Stimulated activated naive CD8-positive, alpha-beta T cell treated with anti-CD3 and anti-CD28 coated beads, Interleukin-15, Interleukin-2, amounts not matched to agents 100 ng/mL and 50 ng/mL, for 24 hours (primary cell): ENCODE measurements around the gene TRAPPC11.
"Not testable (repeated sequence)": the region's sequence is repeated elsewhere in the genome, so short reads cannot be mapped to it uniquely, and the experiment has no call there.

Experiments used
- H3K27ac Mint-ChIP-seq: one replicate; pipeline ENCODE4 v1.8.0; 2021; ENCODE audit warnings: mild to moderate bottlenecking, mixed read lengths
- H3K27me3 Mint-ChIP-seq: one replicate; pipeline ENCODE4 v1.8.0; 2021; ENCODE audit warnings: mixed read lengths
- H3K36me3 Mint-ChIP-seq: one replicate; pipeline ENCODE4 v1.8.0; 2021; ENCODE audit warnings: low read depth, mixed read lengths
- H3K4me1 Mint-ChIP-seq: one replicate; pipeline ENCODE4 v1.8.0; 2021; ENCODE audit warnings: low read depth, mixed read lengths
- H3K4me3 Mint-ChIP-seq: one replicate; pipeline ENCODE4 v1.8.0; 2021; ENCODE audit warnings: mild to moderate bottlenecking, mixed read lengths
- H3K9me3 Mint-ChIP-seq: one replicate; pipeline ENCODE4 v1.8.0; 2021; ENCODE audit warnings: mixed read lengths

Gene TRAPPC11

DNA sequence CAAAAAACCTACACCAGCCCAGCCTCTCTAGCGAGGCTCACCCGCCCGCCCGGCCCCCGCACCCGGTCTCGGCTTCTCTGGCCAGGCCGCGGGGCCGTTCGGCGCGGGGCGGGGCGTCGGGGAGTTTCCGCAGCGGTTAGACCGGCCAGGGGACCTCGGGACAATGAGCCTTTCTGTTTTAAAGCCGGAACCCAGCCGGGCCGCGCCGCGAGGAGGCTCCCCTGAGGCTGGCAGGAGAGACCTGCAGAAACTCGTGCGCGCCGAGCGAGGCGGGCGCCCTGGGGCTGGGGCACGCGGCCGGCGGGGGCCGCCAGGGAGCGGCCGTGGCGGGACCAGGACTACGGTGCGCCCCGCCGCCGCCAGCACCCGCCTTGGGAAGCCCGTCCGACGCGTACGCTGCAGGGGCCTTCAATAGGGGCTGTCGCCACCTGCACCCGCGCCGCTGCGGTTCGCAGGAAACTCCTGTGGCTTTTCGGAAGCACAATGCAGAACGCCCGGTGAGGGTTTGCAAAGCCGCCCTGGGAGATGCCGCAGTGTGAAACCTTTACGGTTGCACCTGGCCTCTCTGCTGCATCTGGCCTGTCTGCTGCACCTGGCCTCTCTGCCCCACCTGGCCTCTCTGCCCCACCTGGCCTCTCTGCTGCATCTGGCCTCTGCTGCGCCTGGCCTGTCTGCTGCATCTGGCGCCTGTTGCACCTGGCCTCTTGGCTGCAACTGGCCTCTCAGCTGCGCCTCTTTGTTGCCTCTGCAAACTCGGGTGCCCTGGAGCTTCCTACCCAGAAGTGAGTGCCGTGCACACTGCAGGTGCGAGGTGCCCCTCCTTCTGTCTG lies 63.9 kb downstream of the TRAPPC11 start:
- H3K36me3 Mint-ChIP-seq = no peaks in the 10 kb centered on the region
- peak overlapping the region; percentile 75 for H3K4me3 Mint-ChIP-seq
- peaks cover 14% of the 10 kb centered on the region for H3K4me1 Mint-ChIP-seq
- no peaks in the 10 kb centered on the region for H3K9me3 Mint-ChIP-seq
- H3K27ac Mint-ChIP-seq = no peak overlapping the region
- H3K27me3 Mint-ChIP-seq = peaks cover 10% of the 10 kb centered on the region

DNA sequence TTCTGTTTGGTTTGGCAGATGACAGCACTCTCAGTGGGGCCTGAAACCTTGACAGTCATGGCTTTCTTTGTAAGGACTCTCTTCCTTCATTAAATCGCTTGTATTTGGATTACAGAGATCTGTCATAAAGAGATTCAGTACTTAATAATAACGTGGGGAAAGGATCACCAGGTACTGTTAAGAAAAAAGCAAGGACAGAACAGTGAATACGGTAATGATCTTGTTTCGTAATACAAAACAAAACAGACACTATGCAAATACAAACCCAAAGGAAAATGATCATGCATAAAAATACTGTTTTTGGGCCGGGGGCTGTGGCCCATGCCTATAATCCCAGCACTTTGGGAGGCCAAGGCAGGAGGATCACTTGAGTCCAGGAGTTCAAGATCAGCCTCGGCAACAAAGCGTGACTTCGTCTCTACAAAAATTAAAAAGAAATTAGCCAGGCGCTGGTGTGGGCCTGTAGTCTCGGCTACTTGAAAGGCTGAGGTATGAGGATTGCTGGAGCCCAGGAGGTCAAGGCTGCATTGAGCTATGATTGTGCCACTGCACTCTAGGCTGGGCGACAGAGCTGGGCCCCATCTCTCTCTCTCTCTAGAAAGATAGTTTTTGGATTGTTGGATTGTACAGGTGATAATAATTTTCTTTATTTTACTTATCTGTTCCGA lies 64.6 kb downstream of the TRAPPC11 start:
- peak overlapping the region; percentile 62 for H3K4me3 Mint-ChIP-seq
- H3K27ac Mint-ChIP-seq = no peak overlapping the region
- no peaks in the 10 kb centered on the region for H3K9me3 Mint-ChIP-seq
- H3K27me3 Mint-ChIP-seq = peaks cover 10% of the 10 kb centered on the region
- no peaks in the 10 kb centered on the region for H3K36me3 Mint-ChIP-seq
- peaks cover 14% of the 10 kb centered on the region for H3K4me1 Mint-ChIP-seq

DNA sequence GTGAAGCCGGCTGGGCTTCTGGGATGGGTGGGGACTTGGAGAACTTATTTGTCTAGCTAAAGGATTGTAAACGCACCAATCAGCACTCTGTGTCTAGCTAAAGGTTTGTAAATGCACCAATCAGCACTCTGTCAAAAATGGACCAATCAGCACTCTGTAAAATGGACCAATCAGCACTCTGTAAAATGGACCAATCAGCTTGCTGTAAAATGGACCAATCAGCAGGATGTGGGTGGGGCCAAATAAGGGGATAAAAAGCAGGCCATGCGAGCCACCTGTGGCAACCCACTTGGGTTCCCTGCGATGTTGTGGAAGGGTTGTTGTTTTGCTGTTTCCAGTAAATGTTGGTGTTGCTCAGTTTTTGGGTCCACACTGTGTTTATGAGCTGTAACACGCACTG lies 66.5 kb downstream of the TRAPPC11 start:
- not testable (repeated sequence) for H3K9me3 Mint-ChIP-seq, H3K27ac Mint-ChIP-seq, H3K36me3 Mint-ChIP-seq, H3K4me3 Mint-ChIP-seq
- H3K4me1 Mint-ChIP-seq = peaks cover 14% of the 10 kb centered on the region
- peaks cover 10% of the 10 kb centered on the region for H3K27me3 Mint-ChIP-seq

DNA sequence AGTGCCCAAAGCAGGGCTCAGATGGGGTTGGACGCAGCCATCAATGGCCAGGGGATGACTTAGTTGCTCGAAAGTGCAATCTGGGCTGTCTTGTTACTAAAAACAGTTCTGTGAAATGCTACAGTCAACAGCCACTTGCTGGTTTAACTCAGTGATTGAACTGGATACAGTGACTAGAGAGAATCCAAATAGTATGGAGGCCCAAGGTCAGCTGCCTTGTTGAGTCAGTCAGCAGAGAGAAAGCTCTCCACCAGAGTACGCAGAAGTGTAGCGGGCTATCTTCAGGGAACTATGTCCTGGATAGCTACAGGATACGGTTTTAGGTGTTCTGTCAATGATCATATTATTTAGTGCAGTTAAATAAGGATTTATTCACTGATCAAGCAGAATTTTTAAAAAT lies 68.4 kb downstream of the TRAPPC11 start:
- H3K27me3 Mint-ChIP-seq = peaks cover 4% of the 10 kb centered on the region
- H3K4me3 Mint-ChIP-seq = no peak overlapping the region

DNA sequence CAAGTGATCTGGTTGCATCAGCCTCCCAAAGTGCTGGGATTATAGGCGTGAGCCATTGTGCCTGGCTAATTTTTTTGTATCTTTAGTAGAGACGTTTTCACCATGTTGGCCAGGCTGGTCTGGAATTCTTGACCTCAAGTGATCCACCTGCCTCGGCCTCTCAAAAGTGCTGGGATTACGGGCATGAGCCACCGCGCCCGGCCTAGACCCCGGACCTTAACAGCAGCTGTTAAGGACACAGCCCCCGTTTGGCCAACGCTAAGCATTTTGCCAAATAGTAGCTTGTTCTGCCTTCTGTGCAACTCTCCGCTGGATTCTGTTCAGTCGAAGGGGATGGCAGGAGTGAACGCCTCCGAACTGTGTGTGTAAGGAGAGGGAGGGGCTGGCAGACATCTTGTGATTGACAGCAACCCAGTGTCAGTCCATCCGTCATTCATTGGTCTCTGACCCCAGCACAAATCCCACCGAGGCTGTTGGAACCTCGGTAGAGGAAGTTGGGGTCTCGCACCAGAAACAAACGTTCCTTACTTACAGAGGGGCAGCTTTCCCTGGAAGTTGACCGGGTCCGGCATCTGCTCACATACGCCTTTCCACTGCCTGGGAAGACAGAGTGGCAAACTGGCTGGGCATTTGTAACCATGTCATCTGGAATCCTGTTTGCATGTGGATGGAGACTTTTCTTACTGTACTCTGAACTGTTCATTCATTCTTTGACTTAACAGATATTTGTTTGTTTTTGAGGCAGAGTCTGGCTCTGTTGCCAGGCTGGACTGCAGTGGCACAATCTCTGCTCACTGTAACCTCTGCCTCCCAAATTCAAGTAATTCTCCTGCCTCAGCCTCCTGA lies 69.4 kb downstream of the TRAPPC11 start:
- Mint-ChIP-seq H3K9me3 (no peaks in the 10 kb centered on the region), H3K27ac (no peak overlapping the region), H3K4me3 (no peak overlapping the region), H3K36me3 (no peaks in the 10 kb centered on the region), H3K4me1 (peaks cover 3% of the 10 kb centered on the region), H3K27me3 (peaks cover 2% of the 10 kb centered on the region)

More for the DNA sequence above, 68.4 kb downstream of the TRAPPC11 start:
- Mint-ChIP-seq H3K4me1 (peaks cover 6% of the 10 kb centered on the region), H3K9me3 (no peaks in the 10 kb centered on the region), H3K27ac (no peak overlapping the region), H3K36me3 (no peaks in the 10 kb centered on the region)

DNA sequence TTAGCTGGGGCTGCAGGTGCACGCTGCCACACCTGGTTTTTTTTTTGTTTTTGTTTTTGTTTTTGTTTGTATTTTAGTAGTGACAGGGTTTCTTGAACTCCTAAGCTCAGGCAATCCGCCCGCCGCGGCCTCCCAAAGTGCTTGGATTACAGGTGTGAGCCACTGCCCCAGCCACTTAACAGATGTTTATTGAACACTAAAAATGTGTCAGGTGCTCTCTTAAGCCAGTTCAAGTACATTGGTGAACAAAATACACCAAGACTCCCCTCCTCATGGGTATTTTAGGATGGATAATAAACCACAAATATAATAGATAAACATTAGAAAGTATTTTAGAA lies 69.9 kb downstream of the TRAPPC11 start:
- H3K27me3 Mint-ChIP-seq = no peaks in the 10 kb centered on the region
- no peak overlapping the region for H3K4me3 Mint-ChIP-seq
- H3K36me3 Mint-ChIP-seq = no peaks in the 10 kb centered on the region
- H3K9me3 Mint-ChIP-seq = no peaks in the 10 kb centered on the region
- H3K27ac Mint-ChIP-seq = no peak overlapping the region
- no peaks in the 10 kb centered on the region for H3K4me1 Mint-ChIP-seq

DNA sequence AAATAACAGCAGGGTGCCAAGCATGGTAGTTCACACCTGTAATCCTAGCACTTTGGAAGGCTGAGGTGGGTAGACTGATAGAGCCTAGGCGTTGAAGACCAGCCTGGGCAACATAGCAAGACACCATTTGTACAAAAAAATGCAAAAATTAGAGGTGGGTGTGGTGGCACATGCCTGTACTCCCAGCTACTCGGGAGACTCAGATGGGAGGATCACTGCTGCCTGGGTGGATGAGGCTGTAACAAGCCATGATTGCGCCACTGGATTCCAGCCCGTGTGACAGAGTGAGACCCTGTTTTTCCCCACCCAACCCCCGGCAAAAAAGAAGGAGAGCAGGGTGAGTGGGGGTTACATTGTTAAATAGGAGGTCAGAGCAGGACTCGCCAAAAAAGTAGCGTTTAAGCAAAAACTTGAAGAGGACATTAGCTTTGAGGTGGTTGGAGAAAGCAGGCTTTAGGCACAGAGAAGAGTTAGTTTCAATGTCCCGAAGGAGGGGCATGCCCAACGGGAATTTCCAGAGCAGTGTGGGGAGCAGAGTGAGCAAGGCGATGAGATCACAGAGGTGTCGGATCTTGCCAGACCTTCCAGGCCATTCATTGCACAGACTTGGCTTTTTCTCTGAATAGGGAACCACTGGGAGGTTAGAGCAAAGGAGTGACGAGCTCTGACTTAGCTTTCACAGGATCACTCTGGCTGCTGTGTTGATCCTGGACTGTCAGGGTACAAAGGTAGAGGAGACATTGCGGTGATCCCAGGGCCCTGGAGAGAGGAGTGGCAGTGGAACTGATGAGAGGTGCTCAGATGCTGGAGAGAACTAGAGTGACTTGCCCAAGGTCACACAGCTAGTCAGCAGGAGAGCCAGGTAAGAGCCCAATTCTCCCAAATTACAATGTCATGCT lies 70.6 kb downstream of the TRAPPC11 start:
- Mint-ChIP-seq H3K4me3 (no peak overlapping the region), H3K27ac (no peak overlapping the region), H3K4me1 (no peaks in the 10 kb centered on the region), H3K9me3 (no peaks in the 10 kb centered on the region), H3K36me3 (no peaks in the 10 kb centered on the region), H3K27me3 (no peaks in the 10 kb centered on the region)

DNA sequence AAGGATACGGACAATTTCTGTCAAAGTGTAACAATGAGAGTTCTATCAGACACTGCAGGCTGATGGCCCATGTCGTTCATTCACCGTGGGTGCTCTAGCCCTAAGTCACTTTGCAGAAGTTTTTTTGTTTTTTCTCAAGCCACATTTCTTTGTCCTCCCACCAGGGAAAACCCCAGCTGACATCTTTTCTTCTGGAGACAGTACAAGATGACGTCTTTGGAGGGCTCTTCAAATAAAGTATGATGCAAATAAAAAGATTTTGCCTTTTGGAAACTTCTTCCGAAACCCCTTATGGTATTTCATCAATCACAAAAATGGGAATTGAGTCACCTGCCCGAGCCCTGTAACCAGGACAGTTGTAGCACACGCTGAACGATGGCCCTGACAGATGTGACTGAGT lies 73.2 kb downstream of the TRAPPC11 start:
- Mint-ChIP-seq H3K4me3 (no peak overlapping the region), H3K27ac (no peak overlapping the region), H3K9me3 (no peaks in the 10 kb centered on the region), H3K27me3 (no peaks in the 10 kb centered on the region), H3K4me1 (no peaks in the 10 kb centered on the region), H3K36me3 (no peaks in the 10 kb centered on the region)

DNA sequence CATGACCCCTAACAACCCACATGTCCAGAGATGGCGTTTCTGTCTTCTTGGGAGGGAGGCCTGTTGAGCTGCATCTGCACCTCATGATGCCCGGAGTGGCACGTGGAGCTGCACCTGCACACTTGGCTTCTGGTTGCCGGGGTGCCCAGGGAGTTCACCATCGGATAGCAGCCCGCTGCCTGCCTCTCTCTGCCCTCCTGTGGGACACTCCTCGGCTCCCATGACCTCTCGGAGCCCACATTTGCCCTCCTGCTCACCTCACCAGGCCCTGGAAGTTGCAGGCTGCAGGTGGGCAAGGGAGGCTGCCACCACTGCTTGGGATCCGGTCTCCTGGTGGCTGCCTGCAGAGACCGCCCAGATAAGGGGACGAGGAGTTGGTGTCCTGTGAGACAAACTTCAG lies 74.1 kb downstream of the TRAPPC11 start:
- no peaks in the 10 kb centered on the region for H3K27me3 Mint-ChIP-seq
- H3K4me1 Mint-ChIP-seq = no peaks in the 10 kb centered on the region
- no peaks in the 10 kb centered on the region for H3K36me3 Mint-ChIP-seq
- H3K9me3 Mint-ChIP-seq = no peaks in the 10 kb centered on the region
- H3K27ac Mint-ChIP-seq = no peak overlapping the region
- no peak overlapping the region for H3K4me3 Mint-ChIP-seq

DNA sequence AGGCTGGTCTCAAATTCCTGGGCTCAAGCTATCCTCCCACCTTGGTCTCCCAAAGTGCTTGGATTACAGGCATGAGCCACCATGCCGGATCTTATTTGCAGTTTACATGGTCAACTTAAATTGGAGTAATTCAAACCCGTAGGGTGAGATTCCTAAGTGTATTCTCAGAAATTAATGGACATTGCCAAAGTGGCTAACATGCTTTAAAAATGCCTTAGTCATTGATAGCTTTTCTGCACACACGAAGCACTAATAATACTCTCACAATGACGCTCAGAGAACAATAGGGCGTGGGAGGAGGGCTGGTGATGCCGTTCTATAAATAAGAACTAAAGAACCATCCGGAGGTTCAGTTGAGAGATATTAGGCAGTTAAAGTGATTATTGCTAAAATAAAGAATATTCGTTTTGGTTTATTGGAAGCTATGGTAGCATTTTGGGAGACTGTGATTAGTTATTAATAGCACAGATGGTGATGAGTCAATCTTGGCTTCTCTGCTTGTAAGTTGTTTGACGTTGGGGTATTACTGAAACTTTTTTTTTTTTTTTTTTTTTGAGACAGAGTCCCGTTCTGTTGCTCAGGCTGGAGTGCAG lies 79.1 kb downstream of the TRAPPC11 start:
- Mint-ChIP-seq H3K4me3 (no peak overlapping the region), H3K27ac (no peak overlapping the region), H3K4me1 (no peaks in the 10 kb centered on the region), H3K36me3 (no peaks in the 10 kb centered on the region), H3K27me3 (peaks cover 8% of the 10 kb centered on the region), H3K9me3 (no peaks in the 10 kb centered on the region)

DNA sequence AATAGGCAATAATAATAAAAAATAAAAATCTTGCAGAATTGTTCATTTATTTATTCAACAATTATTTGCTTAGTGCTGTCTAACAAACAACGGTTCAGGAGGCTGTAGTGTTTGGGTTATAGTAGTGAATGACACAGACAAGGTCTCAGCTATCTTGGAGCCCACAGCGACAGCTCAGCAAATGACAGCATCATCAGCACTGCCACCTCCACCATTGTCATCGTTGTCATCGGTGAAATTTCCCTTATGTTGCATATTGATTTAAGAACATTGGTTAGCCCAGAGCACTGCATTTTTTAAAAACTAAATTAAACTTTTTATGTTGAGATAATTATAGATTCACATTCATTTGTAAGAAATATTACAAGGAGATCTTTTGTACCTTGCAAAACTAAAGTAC lies 79.9 kb downstream of the TRAPPC11 start:
- Mint-ChIP-seq H3K4me1 (no peaks in the 10 kb centered on the region), H3K4me3 (no peak overlapping the region), H3K36me3 (no peaks in the 10 kb centered on the region), H3K27ac (no peak overlapping the region), H3K9me3 (no peaks in the 10 kb centered on the region), H3K27me3 (peaks cover 11% of the 10 kb centered on the region)

DNA sequence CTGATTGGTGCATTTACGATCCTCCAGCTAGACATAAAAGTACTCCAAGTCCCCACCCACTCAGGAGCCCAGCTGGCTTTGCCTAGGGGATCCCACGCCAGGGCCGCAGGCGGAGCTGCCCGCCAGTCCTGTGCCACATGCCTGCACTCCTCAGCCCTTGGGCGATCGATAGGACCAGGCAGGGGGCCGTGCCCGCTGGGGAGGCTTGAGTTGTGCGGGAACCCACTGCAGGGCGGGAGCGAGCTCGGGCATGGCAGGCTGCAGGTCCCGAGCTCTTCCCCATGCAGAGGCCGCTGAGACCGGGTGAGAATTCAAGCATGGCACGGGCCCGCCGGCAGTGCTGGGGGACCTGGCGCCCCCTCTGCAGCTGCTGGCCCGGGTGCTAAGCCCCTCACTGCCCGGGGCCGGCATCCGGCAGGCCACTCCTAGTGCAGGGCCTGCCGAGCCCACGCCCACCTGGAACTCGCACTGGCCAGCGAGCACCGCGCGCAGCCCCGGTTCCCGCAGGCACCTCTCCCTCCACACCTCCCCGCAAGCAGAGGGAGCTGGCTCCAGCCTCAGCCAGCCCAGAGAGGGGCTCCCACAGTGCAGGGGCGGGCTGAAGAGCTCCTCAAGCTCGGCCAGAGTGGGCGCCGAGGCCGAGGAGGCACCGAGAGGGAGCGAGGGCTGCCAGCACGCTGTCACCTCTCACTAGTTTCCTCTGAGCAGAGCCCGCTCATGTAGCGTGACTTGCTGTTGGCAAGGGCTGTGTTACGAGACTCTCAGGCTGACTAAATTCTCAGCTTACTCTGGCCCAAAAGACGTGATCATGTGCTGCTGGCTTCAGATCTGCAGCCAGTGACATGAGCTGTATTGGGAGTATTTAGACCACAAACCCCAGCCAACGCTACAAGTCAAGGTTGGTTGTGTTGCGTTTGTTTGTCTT lies 87.5 kb downstream of the TRAPPC11 start:
- H3K4me1 Mint-ChIP-seq = no peaks in the 10 kb centered on the region
- peaks cover 24% of the 10 kb centered on the region for H3K27me3 Mint-ChIP-seq
- no peak overlapping the region for H3K4me3 Mint-ChIP-seq
- H3K9me3 Mint-ChIP-seq = no peaks in the 10 kb centered on the region
- no peak overlapping the region for H3K27ac Mint-ChIP-seq
- no peaks in the 10 kb centered on the region for H3K36me3 Mint-ChIP-seq

DNA sequence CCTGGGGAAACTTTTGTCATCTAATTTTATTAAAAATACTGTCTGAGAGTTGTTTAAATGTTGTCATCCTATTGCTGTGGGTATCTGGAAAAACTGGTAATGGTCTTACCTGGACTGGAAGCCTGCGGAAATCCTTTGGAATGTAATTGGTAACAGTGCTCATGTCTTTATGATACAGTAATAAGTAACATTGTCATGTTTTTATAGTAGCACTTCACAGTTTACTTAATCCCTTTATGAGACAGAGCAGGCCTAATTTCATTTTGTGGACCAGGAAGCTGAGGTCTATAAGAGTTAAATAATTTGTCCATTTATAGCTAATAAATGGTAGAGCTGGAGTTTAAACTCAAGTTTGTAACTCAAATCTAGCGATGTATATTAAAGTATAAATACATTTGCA lies 88.3 kb downstream of the TRAPPC11 start:
- H3K36me3 Mint-ChIP-seq = no peaks in the 10 kb centered on the region
- no peaks in the 10 kb centered on the region for H3K4me1 Mint-ChIP-seq
- no peak overlapping the region for H3K27ac Mint-ChIP-seq
- H3K4me3 Mint-ChIP-seq = no peak overlapping the region
- H3K9me3 Mint-ChIP-seq = no peaks in the 10 kb centered on the region
- peaks cover 23% of the 10 kb centered on the region for H3K27me3 Mint-ChIP-seq
